GM20431 (cell line): ENCODE measurements around the gene C11orf58.

Source experiments
- in situ Hi-C: fragments of 300-500 bp; cut with MseI, MboI; formaldehyde crosslinking; loops from one replicate; pipeline ENCODE4 v1.15.0; 2020; ENCODE audit warnings: low sequenced_read_pairs; ENCODE audit not compliant: unreplicated experiment

C11orf58 gene

GRCh38 chr11:16781936-16782919 is 43.8 kb downstream of the C11orf58 start:
- in situ Hi-C loops = loop anchor here (25.0 kb wide), 1 partner anchor 730 kb away; no protein-coding TSS in a partner anchor

GRCh38 chr11:16783321-16783801 is 44.9 kb downstream of the C11orf58 start:
- in situ Hi-C loops = loop anchor here (25.0 kb wide), 1 partner anchor 729 kb away; no protein-coding TSS in a partner anchor

DNA sequence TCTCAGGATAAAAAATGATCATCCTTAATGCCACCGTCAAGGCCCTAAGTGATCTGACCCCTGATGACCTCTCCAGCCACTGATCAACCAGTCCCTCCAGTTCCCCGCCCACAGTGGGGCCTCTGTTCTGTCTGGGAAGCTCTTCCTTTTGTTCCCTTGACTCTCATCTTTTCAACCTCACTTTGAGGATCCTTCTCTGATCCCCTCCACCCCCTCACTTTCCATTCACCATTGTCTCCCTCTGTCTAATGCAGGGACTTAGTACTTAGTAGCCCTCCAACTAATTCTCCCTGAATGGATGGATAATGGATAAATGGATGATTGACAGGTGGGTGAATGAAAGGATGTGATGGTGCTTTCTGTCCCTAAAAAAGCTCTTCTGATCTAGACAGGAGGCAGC is 45.6 kb downstream of the C11orf58 start:
- in situ Hi-C loops = loop anchor here (25.0 kb wide), 1 partner anchor 728 kb away; no protein-coding TSS in a partner anchor

DNA sequence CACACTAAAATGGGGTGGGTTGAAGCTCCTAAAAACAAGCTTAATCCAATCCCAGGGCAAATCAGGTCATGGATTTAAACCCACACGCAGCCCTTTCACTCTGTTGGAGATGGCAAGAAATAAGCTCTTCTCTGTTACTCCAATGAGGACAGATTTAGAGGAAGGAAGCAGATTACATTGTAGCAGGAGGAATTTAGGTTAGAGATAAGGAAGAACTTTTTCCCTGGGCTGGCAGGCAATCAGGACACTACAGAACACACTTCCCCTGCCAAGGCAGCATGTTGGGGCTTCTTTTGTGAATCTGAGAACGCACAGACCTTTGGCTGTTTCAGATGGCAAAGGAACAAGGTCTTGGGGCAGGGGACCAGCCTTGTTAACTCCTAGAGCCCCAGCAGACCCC is 46.2 kb downstream of the C11orf58 start:
- in situ Hi-C loops = loop anchor here (25.0 kb wide), 1 partner anchor 728 kb away; no protein-coding TSS in a partner anchor

DNA sequence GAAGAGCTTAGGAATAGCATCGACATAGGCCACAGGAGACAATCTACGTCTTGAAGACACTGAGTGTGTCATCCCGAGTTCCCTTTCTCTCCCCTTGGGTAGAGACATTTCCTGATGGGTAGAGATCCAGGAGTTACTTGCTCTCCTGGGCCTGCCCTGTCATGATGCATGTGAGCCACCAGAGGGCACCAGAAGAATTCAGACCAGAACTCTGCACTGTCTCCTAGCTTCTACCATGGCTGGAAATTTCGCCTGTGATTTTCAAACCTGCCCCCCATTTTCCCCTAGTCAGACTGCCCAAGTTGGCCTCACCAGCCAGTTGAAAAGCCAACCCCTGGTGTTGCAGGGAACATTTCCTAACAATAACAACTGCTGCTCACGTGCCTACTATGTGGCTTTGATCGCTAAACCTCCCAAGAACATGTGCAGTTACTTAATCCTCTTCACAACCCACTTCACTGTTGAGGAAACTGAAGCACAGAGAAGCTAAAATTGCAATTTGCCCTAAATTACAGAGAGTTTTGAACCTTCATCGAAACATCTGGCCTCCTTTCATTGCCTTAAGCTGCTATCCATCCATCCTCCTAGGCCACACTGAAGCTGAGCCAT is 47.2 kb downstream of the C11orf58 start:
- in situ Hi-C loops = loop anchor here (25.0 kb wide), 1 partner anchor 727 kb away; no protein-coding TSS in a partner anchor

DNA sequence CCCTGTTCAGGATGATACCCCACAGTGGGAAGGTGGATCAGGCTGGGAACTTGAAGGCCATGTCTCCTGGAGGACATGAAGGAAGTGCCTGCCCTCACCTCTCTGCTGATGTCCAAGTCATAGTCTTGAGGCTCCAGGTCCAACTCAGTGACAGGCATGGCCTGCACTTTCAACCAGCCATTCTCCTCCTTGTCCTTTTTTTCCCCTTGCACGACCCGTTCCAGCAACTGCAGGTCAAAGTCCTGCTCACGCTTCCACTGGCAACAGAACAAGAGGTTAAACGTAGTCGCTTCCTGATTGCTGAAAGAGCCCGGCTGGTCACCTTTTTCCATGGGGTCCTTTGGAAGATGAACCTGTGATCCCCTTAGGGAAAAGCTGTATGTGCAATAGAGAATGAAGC is 47.7 kb downstream of the C11orf58 start:
- in situ Hi-C loops = loop anchor here (25.0 kb wide), 1 partner anchor 726 kb away; no protein-coding TSS in a partner anchor

DNA sequence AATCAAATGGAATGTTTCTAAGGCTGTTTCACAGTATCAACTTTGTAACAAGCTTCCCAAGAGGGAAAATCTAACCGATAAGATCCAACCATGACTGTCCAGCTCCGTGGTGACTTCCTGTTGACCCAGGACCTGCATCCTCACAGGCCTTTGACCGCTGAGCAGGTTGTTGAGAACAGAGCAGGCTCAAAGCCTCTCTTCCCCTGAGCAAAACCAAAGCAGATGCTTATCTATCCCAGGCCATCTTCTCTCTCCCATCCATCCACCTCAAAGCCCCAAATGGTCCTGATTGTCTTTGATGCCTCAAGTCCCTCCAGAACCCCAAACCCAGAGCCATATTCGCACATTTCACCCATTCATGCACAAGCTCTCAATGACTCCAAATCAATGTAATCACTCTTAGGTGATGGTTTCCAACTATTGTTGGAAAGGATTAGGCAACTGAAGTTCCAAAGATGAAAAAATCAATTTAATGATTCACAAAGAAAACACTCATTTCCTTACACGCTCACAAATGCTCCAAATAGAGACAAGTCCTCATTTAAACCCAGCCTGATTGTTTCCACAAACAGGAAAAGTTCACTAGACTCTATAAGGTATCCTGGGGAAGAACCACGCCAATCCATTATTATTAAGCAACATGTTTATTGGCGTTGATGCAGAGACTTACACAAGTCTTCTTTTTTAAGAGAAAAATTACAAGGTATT is 48.7 kb downstream of the C11orf58 start:
- in situ Hi-C loops = loop anchor here (25.0 kb wide), 1 partner anchor 725 kb away; no protein-coding TSS in a partner anchor

- in situ Hi-C loops = loop anchor here (25.0 kb wide), 1 partner anchor 724 kb away; no protein-coding TSS in a partner anchor
Observed at GRCh38 chr11:16788141-16789062, 50.0 kb downstream of the C11orf58 start.

GRCh38 chr11:16789063-16789420 is 50.6 kb downstream of the C11orf58 start:
- in situ Hi-C loops = loop anchor here (25.0 kb wide), 1 partner anchor 723 kb away; no protein-coding TSS in a partner anchor

GRCh38 chr11:16789560-16790485 is 51.4 kb downstream of the C11orf58 start:
- in situ Hi-C loops = loop anchor here (25.0 kb wide), 1 partner anchor 722 kb away; no protein-coding TSS in a partner anchor

- in situ Hi-C loops = loop anchor here (25.0 kb wide), 1 partner anchor 722 kb away; no protein-coding TSS in a partner anchor
Observed at GRCh38 chr11:16790486-16791190, 52.2 kb downstream of the C11orf58 start.

DNA sequence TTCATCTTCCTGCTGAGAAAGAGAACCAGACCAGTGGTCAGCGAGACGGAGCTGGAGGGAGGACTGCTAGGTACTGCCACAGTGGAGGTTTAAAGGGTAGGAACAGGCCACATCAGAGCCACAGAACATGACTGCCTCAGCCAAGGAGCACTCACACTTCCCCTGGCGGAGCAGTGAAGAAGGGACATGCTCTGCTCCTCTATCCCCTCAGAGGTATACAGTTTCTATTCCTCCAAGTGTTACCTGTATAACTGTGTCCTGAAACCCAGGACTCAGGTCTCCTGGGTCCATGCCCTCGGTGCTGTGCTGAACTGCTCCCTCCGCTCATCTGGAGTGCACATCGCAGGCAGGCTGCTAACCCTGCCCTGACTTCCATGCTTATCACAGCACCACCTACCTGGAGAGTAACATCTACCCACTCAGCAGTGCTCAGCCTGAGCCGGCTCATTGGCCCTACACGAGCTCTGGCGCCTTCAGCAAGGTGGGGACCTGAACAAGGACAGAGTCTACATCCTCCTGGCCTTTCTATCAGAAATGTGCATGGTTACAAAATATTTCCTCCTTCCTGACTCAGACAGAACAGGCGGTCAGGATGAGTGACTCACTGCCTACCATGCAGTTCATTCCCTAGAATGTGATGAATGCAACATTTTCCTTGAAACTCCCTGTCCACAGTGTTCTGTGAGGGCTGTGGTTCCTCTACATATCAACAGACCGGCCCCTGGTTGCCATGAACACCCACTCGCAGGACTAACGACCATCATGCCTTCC is 52.9 kb downstream of the C11orf58 start:
- in situ Hi-C loops = loop anchor here (25.0 kb wide), 1 partner anchor 721 kb away; no protein-coding TSS in a partner anchor

GRCh38 chr11:16792426-16792825 is 54.0 kb downstream of the C11orf58 start:
- in situ Hi-C loops = loop anchor here (25.0 kb wide), 1 partner anchor 720 kb away; no protein-coding TSS in a partner anchor

DNA sequence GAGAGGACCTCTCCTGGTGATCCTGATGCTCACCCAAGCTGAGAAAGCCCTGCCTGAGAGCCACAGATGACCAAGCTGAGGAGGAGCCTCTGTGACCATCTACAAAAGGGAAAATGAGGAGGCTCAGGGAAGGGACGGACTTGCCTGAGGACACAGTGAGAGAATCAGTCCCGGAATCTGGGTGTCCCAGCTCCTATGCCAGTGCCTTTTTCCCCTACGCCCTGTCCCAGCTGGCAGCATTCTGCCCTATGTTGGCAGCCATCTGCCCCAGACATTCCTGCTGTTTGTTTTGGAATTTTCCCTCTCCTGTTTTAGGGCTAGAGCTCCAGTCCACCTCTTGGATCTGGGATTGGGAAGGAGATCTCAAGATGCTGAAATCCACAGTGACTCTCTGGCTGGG is 54.6 kb downstream of the C11orf58 start:
- in situ Hi-C loops = loop anchor here (25.0 kb wide), 1 partner anchor 719 kb away; no protein-coding TSS in a partner anchor

DNA sequence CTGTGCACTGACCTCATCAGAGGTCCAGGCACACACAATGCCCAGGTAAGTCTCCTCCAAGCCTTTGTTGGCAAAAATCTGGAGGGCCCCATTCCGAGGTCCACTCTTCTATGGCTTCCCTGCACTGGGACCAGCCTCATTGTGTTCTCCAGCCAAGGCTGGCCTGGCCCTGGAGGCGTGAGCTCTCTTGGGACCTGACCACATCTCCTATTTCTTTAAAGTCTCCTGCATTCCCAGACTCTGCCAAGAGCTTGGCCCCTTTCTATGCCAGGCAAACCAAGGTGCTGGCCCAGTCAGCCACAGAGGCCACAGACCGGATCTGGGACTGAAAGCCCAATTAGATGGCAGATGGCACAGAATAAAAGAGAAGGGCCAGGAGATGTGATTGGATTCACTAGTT is 55.1 kb downstream of the C11orf58 start:
- in situ Hi-C loops = loop anchor here (25.0 kb wide), 1 partner anchor 719 kb away; no protein-coding TSS in a partner anchor
